Loucy (cell line): ENCODE results near the gene CDCA4.
"Not testable (repeated sequence)": the region's sequence is repeated elsewhere in the genome, so short reads cannot be mapped to it uniquely, and the experiment has no call there.

Experiments
- H2AFZ ChIP-seq: fragments of 200-600 bp; sonication (generic); 2 replicates; pipeline ENCODE4 v1.6.0; 2016; ENCODE audit warnings: antibody characterized with exemption, mild to moderate bottlenecking, low read length, moderate library complexity
- H3F3A ChIP-seq: fragments of 200-600 bp; 2 replicates; pipeline ENCODE4 v1.6.0; 2016; ENCODE audit warnings: antibody characterized with exemption, low read depth, mild to moderate bottlenecking
- H3K27me3 ChIP-seq: fragments of 200-600 bp; sonication (generic); 2 replicates; pipeline ENCODE4 v1.6.1; 2014; ENCODE audit warnings: low read length, mild to moderate bottlenecking; ENCODE audit not compliant: insufficient read depth, poor library complexity, severe bottlenecking
- H3K36me3 ChIP-seq: fragments of 200-600 bp; sonication (generic); 2 replicates; pipeline ENCODE4 v1.6.1; 2016; ENCODE audit warnings: low read length; ENCODE audit not compliant: insufficient read depth
- H3K4me1 ChIP-seq: fragments of 200-600 bp; sonication (generic); 2 replicates; pipeline ENCODE4 v1.5.1; 2014; ENCODE audit warnings: low read length, mild to moderate bottlenecking; ENCODE audit not compliant: insufficient read depth, poor library complexity, severe bottlenecking
- H3K4me2 ChIP-seq: fragments of 200-600 bp; sonication (generic); 2 replicates; pipeline ENCODE4 v1.6.0; 2014; ENCODE audit warnings: antibody characterized with exemption, low read length, low read depth, mild to moderate bottlenecking; ENCODE audit not compliant: poor library complexity, severe bottlenecking
- H3K4me3 ChIP-seq: fragments of 200-600 bp; sonication (generic); 2 replicates; pipeline ENCODE4 v1.5.1; 2014; ENCODE audit warnings: low read length, mild to moderate bottlenecking, mixed read lengths; ENCODE audit not compliant: poor library complexity, severe bottlenecking
- H3K79me2 ChIP-seq: fragments of 200-600 bp; sonication (generic); 2 replicates; pipeline ENCODE4 v1.6.1; 2014; ENCODE audit warnings: low read length; ENCODE audit not compliant: insufficient read depth
- H3K9ac ChIP-seq: fragments of 200-600 bp; sonication (generic); 2 replicates; pipeline ENCODE4 v1.6.0; 2014; ENCODE audit warnings: mild to moderate bottlenecking, low read depth, low read length, moderate library complexity; ENCODE audit not compliant: poor library complexity, severe bottlenecking
- H3K9me2 ChIP-seq: fragments of 200-600 bp; sonication (generic); replicated peaks from 2 replicates; pipeline ENCODE4 v1.6.1; 2016; ENCODE audit warnings: low read depth, low read length, mixed read lengths
- H3K9me3 ChIP-seq: fragments of 200-600 bp; sonication (generic); 2 replicates; pipeline ENCODE4 v1.6.1; 2014; ENCODE audit warnings: mild to moderate bottlenecking, antibody characterized with exemption, low read length, low read depth; ENCODE audit not compliant: insufficient read depth
- H4K20me1 ChIP-seq: fragments of 200-600 bp; sonication (generic); 2 replicates; pipeline ENCODE4 v1.6.0; 2014; ENCODE audit warnings: antibody characterized with exemption, low read length, mild to moderate bottlenecking; ENCODE audit not compliant: insufficient read depth, poor library complexity, severe bottlenecking
- CTCF ChIP-seq: fragments of 200-600 bp; sonication (generic); conservative IDR thresholded peaks from 2 replicates; pipeline ENCODE4 v1.5.1; 2014; ENCODE audit warnings: mild to moderate bottlenecking, antibody characterized with exemption, low read length
- EZH2phosphoT487 ChIP-seq: fragments of 200-600 bp; IDR thresholded peaks from 2 replicates; pipeline ENCODE4 v1.6.1; 2018; ENCODE audit warnings: antibody characterized with exemption, mild to moderate bottlenecking, moderate library complexity, borderline replicate concordance

Gene CDCA4

GRCh38 chr14:105042813-105043212 is 21.9 kb upstream of the CDCA4 start:
- Histone ChIP-seq H3K4me2 (no peak overlapping the region), H3K4me1 (no peaks in the 10 kb centered on the region), H3K9ac (no peak overlapping the region), H2AFZ (no peak overlapping the region), H4K20me1 (no peaks in the 10 kb centered on the region), H3K9me2 (no peaks in the 10 kb centered on the region), H3K9me3 (no peaks in the 10 kb centered on the region), H3K4me3 (no peak overlapping the region), H3K36me3 (no peaks in the 10 kb centered on the region), H3K27me3 (no peaks in the 10 kb centered on the region), H3K79me2 (no peaks in the 10 kb centered on the region), H3F3A (no peaks in the 10 kb centered on the region)
- TF ChIP-seq CTCF (no peak), EZH2phosphoT487 (no peak)

GRCh38 chr14:105041841-105042765 is 21.2 kb upstream of the CDCA4 start:
- H3F3A ChIP-seq, result no peaks in the 10 kb centered on the region
- no peak overlapping the region for H2AFZ ChIP-seq
- TF ChIP-seq EZH2phosphoT487 (no peak), CTCF (no peak)
- H4K20me1 ChIP-seq, result no peaks in the 10 kb centered on the region
- no peaks in the 10 kb centered on the region for H3K4me1 ChIP-seq
- no peaks in the 10 kb centered on the region for H3K36me3 ChIP-seq
- H3K27me3 ChIP-seq, result no peaks in the 10 kb centered on the region
- no peaks in the 10 kb centered on the region for H3K9me3 ChIP-seq
- no peaks in the 10 kb centered on the region for H3K79me2 ChIP-seq
- no peaks in the 10 kb centered on the region for H3K9me2 ChIP-seq
- H3K4me3 ChIP-seq, result no peak overlapping the region
- H3K4me2 ChIP-seq, result no peak overlapping the region
- no peak overlapping the region for H3K9ac ChIP-seq

- Histone ChIP-seq H3K4me2 (no peak overlapping the region), H3K4me3 (no peak overlapping the region), H3K9me3 (no peaks in the 10 kb centered on the region), H3K79me2 (no peaks in the 10 kb centered on the region), H3K27me3 (no peaks in the 10 kb centered on the region), H2AFZ (no peak overlapping the region), H3F3A (no peaks in the 10 kb centered on the region), H3K9ac (no peak overlapping the region), H3K36me3 (no peaks in the 10 kb centered on the region), H3K4me1 (no peaks in the 10 kb centered on the region), H4K20me1 (no peaks in the 10 kb centered on the region), H3K9me2 (no peaks in the 10 kb centered on the region)
- TF ChIP-seq CTCF (no peak), EZH2phosphoT487 (no peak)
Measured at GRCh38 chr14:105039458-105040205, 18.7 kb upstream of the CDCA4 start.

- not testable (repeated sequence) for H3K4me3 ChIP-seq, H3K4me1 ChIP-seq, H3K9me2 ChIP-seq, H4K20me1 ChIP-seq, H3K9ac ChIP-seq, H3K79me2 ChIP-seq, H3K4me2 ChIP-seq, H3K36me3 ChIP-seq, H2AFZ ChIP-seq, H3K27me3 ChIP-seq, H3F3A ChIP-seq, H3K9me3 ChIP-seq
Measured at GRCh38 chr14:105035616-105036015, 14.7 kb upstream of the CDCA4 start.
